ENCODE results near the gene CCDC8. TPM values are rescaled to one million over a fixed set of nuclear protein-coding genes. Genes with fewer than 3 reads are reported as not detected.

CCDC8 gene
- total RNA-seq, 1 donor from 2014 or later: 35.0 TPM

DNA sequence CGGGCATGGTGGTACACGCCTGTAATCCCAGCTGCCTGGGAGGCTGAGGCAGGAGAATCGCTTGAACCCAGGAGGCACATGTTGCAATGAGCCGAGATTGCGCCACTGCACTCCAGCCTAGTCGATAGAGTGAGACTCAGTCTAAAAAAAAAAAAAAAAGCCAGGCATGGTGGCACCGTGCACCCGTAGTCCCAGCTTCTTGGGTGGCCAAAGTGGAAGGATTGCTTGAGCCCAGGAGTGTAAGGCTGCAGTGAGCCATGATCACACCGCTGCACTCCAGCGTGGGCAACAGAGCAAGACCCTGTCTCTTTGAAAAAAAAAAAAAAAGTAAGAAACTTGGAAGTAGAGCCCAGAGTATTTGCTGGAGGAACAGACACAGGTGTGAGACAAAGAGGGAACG is 27.7 kb downstream of the CCDC8 start:
- Mint-ChIP-seq H3K4me1 (ENCODE audit: unreplicated experiment) (peaks cover 2% of the 10 kb centered on the region), H3K4me3 (ENCODE audit: unreplicated experiment) (no peak overlapping the region), H3K36me3 (ENCODE audit: unreplicated experiment) (peaks cover 41% of the 10 kb centered on the region), H3K9me3 (ENCODE audit: unreplicated experiment) (no peaks in the 10 kb centered on the region), H3K27ac (ENCODE audit: unreplicated experiment) (no peak overlapping the region), H3K27me3 (ENCODE audit: unreplicated experiment) (no peaks in the 10 kb centered on the region)
- TF ChIP-seq, protein P1, sequence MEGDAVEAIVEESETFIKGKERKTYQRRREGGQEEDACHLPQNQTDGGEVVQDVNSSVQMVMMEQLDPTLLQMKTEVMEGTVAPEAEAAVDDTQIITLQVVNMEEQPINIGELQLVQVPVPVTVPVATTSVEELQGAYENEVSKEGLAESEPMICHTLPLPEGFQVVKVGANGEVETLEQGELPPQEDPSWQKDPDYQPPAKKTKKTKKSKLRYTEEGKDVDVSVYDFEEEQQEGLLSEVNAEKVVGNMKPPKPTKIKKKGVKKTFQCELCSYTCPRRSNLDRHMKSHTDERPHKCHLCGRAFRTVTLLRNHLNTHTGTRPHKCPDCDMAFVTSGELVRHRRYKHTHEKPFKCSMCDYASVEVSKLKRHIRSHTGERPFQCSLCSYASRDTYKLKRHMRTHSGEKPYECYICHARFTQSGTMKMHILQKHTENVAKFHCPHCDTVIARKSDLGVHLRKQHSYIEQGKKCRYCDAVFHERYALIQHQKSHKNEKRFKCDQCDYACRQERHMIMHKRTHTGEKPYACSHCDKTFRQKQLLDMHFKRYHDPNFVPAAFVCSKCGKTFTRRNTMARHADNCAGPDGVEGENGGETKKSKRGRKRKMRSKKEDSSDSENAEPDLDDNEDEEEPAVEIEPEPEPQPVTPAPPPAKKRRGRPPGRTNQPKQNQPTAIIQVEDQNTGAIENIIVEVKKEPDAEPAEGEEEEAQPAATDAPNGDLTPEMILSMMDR (IDR thresholded peaks at IDR 0.05): no peak
- DNase-seq (ENCODE audit: extremely low spot score, unreplicated experiment): no peak

DNA sequence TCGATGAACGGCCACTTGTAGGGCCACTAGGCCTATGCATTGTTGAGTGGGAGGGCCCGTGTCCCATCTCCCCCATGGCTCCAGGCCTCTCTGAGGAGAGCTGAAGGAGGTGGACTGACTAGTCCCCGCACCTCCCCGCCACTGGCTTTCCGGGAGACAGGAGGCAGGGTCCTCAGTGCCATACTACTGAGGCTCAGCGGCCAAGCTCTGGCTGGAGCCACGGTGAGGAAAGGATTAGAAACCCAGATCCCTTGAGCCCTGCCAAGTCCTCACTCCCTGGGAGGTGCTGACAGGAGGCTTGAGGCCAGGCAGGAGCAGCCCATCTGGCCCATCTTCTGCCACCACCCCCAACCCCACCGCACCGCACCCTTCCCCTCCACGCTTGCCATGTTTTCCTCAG is 29.0 kb downstream of the CCDC8 start:
- TF ChIP-seq, protein P1 (IDR thresholded peaks at IDR 0.05): no peak
- Mint-ChIP-seq H3K4me3 (ENCODE audit: unreplicated experiment) (no peak overlapping the region), H3K27me3 (ENCODE audit: unreplicated experiment) (no peaks in the 10 kb centered on the region), H3K27ac (ENCODE audit: unreplicated experiment) (no peak overlapping the region), H3K4me1 (ENCODE audit: unreplicated experiment) (peaks cover 3% of the 10 kb centered on the region), H3K36me3 (ENCODE audit: unreplicated experiment) (peaks cover 42% of the 10 kb centered on the region), H3K9me3 (ENCODE audit: unreplicated experiment) (no peaks in the 10 kb centered on the region)
- no peak for DNase-seq (ENCODE audit: extremely low spot score, unreplicated experiment)

DNA sequence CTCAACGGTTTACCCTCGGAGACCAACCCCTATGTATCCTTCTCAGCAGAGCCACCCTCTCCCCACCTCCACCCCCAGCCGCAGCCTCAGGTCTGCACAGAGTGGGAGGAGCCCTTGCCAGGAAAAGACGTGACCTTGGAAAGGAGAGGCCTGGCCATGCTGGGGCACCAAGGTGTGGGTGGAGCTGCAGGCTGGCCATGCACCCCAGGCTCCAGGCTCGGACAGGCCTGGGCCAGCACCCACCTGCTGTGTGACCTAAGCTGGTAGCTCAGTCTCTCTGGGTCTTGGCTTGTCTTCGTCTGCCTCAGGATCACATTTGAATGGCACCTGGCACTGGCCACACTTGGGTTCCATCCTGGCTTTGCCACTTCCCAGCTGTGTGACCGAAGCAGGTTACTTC is 29.5 kb downstream of the CCDC8 start:
- Mint-ChIP-seq H3K27ac (ENCODE audit: unreplicated experiment) (no peak overlapping the region), H3K27me3 (ENCODE audit: unreplicated experiment) (no peaks in the 10 kb centered on the region), H3K36me3 (ENCODE audit: unreplicated experiment) (peaks cover 41% of the 10 kb centered on the region), H3K9me3 (ENCODE audit: unreplicated experiment) (no peaks in the 10 kb centered on the region), H3K4me1 (ENCODE audit: unreplicated experiment) (peaks cover 4% of the 10 kb centered on the region), H3K4me3 (ENCODE audit: unreplicated experiment) (no peak overlapping the region)
- TF ChIP-seq, protein P1 (IDR thresholded peaks at IDR 0.05): no peak
- no peak for DNase-seq (ENCODE audit: extremely low spot score, unreplicated experiment)

DNA sequence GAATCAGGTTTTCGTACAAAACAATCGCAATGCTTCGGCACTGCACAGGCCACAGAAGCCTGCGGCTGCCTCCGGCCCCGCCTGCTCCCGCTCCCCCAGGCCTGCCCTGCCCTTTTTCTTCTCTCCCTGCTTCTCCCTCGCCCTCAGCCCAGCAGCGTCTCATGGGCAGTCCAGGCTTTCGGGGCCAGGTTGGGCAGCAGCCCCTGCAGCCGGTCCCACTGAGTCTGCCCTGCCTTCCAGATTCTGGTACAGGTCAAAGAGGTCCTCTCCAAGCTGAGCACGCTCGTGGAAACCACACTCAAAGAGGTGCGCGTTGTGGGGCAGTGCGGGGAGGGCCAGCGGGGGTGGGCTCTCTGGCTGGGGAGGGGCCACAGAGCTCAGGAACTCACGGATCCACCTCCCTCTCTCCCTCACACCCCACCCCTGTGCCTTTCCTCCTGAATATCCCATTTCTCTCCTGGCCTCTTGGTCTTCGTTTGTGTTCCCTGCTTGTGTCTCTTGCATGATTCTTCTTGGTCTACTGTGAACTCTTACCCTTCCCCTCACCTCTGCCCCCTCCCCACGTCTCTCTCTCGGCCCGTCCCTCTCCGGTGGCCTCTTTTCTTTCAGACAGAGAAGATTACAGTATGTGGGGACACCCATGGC is 30.1 kb downstream of the CCDC8 start:
- TF ChIP-seq, protein P1 (IDR thresholded peaks at IDR 0.05): no peak
- Mint-ChIP-seq H3K27me3 (ENCODE audit: unreplicated experiment) (no peaks in the 10 kb centered on the region), H3K36me3 (ENCODE audit: unreplicated experiment) (peaks cover 40% of the 10 kb centered on the region), H3K9me3 (ENCODE audit: unreplicated experiment) (no peaks in the 10 kb centered on the region), H3K27ac (ENCODE audit: unreplicated experiment) (no peak overlapping the region), H3K4me3 (ENCODE audit: unreplicated experiment) (no peak overlapping the region), H3K4me1 (ENCODE audit: unreplicated experiment) (peaks cover 10% of the 10 kb centered on the region)
- DNase-seq (ENCODE audit: extremely low spot score, unreplicated experiment): no peak

DNA sequence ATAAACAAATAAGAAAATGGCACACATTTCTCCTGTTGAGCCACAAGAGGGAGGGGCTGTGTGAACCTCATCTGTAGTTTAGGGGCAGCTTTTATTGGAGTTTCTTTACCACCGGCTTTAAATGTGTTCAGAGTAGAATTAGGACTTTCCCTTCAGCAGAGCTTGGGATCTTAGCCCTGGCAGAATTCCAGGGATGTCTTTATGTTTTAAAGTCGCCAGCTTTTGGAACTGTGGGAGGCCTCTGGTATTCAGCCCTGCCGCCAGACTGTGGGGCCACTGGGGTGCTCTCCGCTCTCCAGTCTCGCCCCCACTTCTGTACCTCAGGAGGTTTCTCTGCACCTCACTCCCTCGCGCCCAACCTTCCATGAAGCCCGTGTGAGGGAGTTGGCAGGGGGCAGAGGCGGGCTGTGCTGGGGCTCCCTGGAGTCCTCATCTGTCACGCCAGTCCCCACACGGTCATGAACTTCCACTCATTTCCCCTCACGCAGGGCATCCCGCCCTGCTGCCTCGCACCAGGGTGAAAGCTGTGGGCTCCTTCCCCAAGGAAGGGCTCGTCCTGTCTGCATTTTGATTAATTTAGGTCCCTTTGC is 31.5 kb downstream of the CCDC8 start:
- H3K4me3 Mint-ChIP-seq (ENCODE audit: unreplicated experiment): no peak overlapping the region
- H3K9me3 Mint-ChIP-seq (ENCODE audit: unreplicated experiment): no peaks in the 10 kb centered on the region
- peaks cover 22% of the 10 kb centered on the region for H3K4me1 Mint-ChIP-seq (ENCODE audit: unreplicated experiment)
- peaks cover 32% of the 10 kb centered on the region for H3K36me3 Mint-ChIP-seq (ENCODE audit: unreplicated experiment)
- no peak for DNase-seq (ENCODE audit: extremely low spot score, unreplicated experiment)
- TF ChIP-seq, protein P1 (IDR thresholded peaks at IDR 0.05): no peak
- H3K27me3 Mint-ChIP-seq (ENCODE audit: unreplicated experiment): no peaks in the 10 kb centered on the region
- H3K27ac Mint-ChIP-seq (ENCODE audit: unreplicated experiment): no peak overlapping the region

Measured in osteocyte (in vitro differentiated cells).